GM12878 (cell line): Measurements from ENCODE around the gene MAP2K7. TPM values are rescaled to one million over a fixed set of nuclear protein-coding genes. Genes with fewer than 3 reads are reported as not detected.

Experiments used
- ATAC-seq: fragments of 200-7000 bp; cut with Tn5 transposase; 3 replicates; pipeline ENCODE4 v1.9.1; 2020; ENCODE audit warnings: mild to moderate bottlenecking, moderate library complexity
- BruUV-seq: library from RNA; stranded (reverse); fragments of 400-500 nt; replicated peaks from 2 replicates; lab custom pipeline; 2021; lab: Mats Ljungman, UMichigan
- CTCF ChIA-PET: fragments of 300-600 bp; sonication (Branson Sonifier 250); formaldehyde crosslinking; extraction: SDS; loops from one replicate; lab custom pipeline; 2021; ENCODE audit warnings: inconsistent platforms; lab: Yijun Ruan, JAX
- POLR2A ChIA-PET: fragments of 350-600 bp; formaldehyde crosslinking; extraction: SDS; loops from one replicate; lab custom pipeline; 2021; ENCODE audit warnings: inconsistent platforms; lab: Charles Lee
- RAD21 ChIA-PET: fragments of 300-600 bp; sonication (Branson Sonifier 250); formaldehyde crosslinking; loops from one replicate; lab custom pipeline; 2023; ENCODE audit warnings: antibody characterized with exemption; ENCODE audit not compliant: unreplicated experiment; lab: Charles Lee
- SMC1A ChIA-PET: fragments of 300-600 bp; sonication (Branson Sonifier 250); formaldehyde crosslinking; loops from one replicate; lab custom pipeline; 2023; ENCODE audit not compliant: unreplicated experiment, uncharacterized antibody; lab: Charles Lee
- DNase-seq: peaks from one replicate; pipeline ENCODE4 v3.0.0-alpha.2; 2011; ENCODE audit warnings: low read depth, low spot score
- FAIRE-seq: peaks from 3 replicates; lab custom pipeline; 2011; peaks lifted over from hg19 to GRCh38; lab: Jason Lieb, UNC
- H2AFZ ChIP-seq: 2 replicates; pipeline ENCODE4 v1.6.0; 2011; ENCODE audit warnings: low read depth, low read length, control low read depth; ENCODE audit not compliant: control insufficient read depth
- H3K27ac ChIP-seq: 2 replicates; pipeline ENCODE4 v1.5.1; 2011; ENCODE audit warnings: control low read depth; ENCODE audit not compliant: control insufficient read depth, insufficient read depth
- H3K27me3 ChIP-seq, 2 experiments: replicated peaks in 1 of 2; 2 replicates each; pipeline versions ENCODE4 v1.6.0 to v1.6.1; 2011; ENCODE audit warnings: low read length in 1 of 2; ENCODE audit not compliant: control insufficient read depth in 2 of 2, insufficient read depth in 2 of 2
- H3K36me3 ChIP-seq, 2 experiments: 2 replicates each; pipeline ENCODE4 v1.5.1; 2011; ENCODE audit warnings: low read length in 1 of 2; ENCODE audit not compliant: control insufficient read depth in 2 of 2, insufficient read depth in 2 of 2
- H3K4me1 ChIP-seq: 2 replicates; pipeline ENCODE4 v1.6.1; 2011; ENCODE audit warnings: mild to moderate bottlenecking, low read length, moderate library complexity, mixed read lengths; ENCODE audit not compliant: control insufficient read depth, insufficient read depth
- H3K4me2 ChIP-seq: 2 replicates; pipeline ENCODE4 v1.6.0; 2011; ENCODE audit warnings: control low read depth; ENCODE audit not compliant: control insufficient read depth, insufficient read depth
- H3K4me3 ChIP-seq: fragments of 200-600 bp; sonication (generic); 2 replicates; pipeline ENCODE4 v1.5.1; 2016
- H3K79me2 ChIP-seq: 2 replicates; pipeline ENCODE4 v1.6.0; 2011; ENCODE audit warnings: low read length; ENCODE audit not compliant: control insufficient read depth, insufficient read depth
- H3K9ac ChIP-seq: 2 replicates; pipeline ENCODE4 v1.8.0; 2011; ENCODE audit warnings: low read length, control low read depth, mixed read lengths; ENCODE audit not compliant: control insufficient read depth, insufficient read depth
- H3K9me3 ChIP-seq: replicated peaks from 3 replicates; pipeline ENCODE4 v1.5.1; 2011; ENCODE audit warnings: mild to moderate bottlenecking, low read length; ENCODE audit not compliant: control insufficient read depth, insufficient read depth
- H4K20me1 ChIP-seq: 2 replicates; pipeline ENCODE4 v1.6.0; 2011; ENCODE audit not compliant: control insufficient read depth, insufficient read depth
- DPF2 ChIP-seq: fragments of 450-650 bp; IDR thresholded peaks from 2 replicates; pipeline ENCODE4 v1.6.1; 2017; ENCODE audit warnings: mild to moderate bottlenecking
- ESRRA ChIP-seq: IDR thresholded peaks from 2 replicates; pipeline ENCODE4 v1.6.1; 2012; ENCODE audit warnings: mild to moderate bottlenecking, low read length, improper control_type of control experiment
- HDGF ChIP-seq: fragments of 450-650 bp; IDR thresholded peaks from 2 replicates; pipeline ENCODE4 v1.6.1; 2016; ENCODE audit warnings: antibody characterized with exemption
- NFIC ChIP-seq: IDR thresholded peaks from 2 replicates; pipeline ENCODE4 v1.6.1; 2012; ENCODE audit warnings: low read depth, mild to moderate bottlenecking, inconsistent platforms, low read length, moderate library complexity
- NFYA ChIP-seq: IDR thresholded peaks from 2 replicates; pipeline ENCODE4 v1.6.1; 2011; ENCODE audit warnings: low read depth, mild to moderate bottlenecking, low read length, improper control_type of control experiment, borderline replicate concordance
- NR2C2 ChIP-seq: IDR thresholded peaks from 2 replicates; pipeline ENCODE4 v1.6.1; 2011; ENCODE audit warnings: borderline replicate concordance, low read depth; ENCODE audit not compliant: control insufficient read depth, insufficient read length
- PML ChIP-seq: IDR thresholded peaks from 2 replicates; pipeline ENCODE4 v1.6.1; 2012; ENCODE audit warnings: low read length, inconsistent platforms
- SMAD1 ChIP-seq: fragments of 450-650 bp; IDR thresholded peaks from 2 replicates; pipeline ENCODE4 v1.6.1; 2018; ENCODE audit warnings: mild to moderate bottlenecking, low read depth; ENCODE audit not compliant: partially characterized antibody
- SMC3 ChIP-seq: IDR thresholded peaks from 2 replicates; pipeline ENCODE4 v1.6.1; 2011; ENCODE audit warnings: low read length, improper control_type of control experiment, borderline replicate concordance
- SREBF2 ChIP-seq: IDR thresholded peaks from 2 replicates; pipeline ENCODE4 v1.6.1; 2012; ENCODE audit warnings: mild to moderate bottlenecking, low read length
- ZNF384 ChIP-seq: IDR thresholded peaks from 2 replicates; pipeline ENCODE4 v1.6.1; 2012; ENCODE audit warnings: low read depth, mild to moderate bottlenecking, low read length, improper control_type of control experiment, borderline replicate concordance
- WGBS: methylation state at CpG from one replicate; pipeline ENCODE4 v1.1.6; 2016; ENCODE audit warnings: low lambda C conversion rate; ENCODE audit not compliant: insufficient replicate concordance, insufficient coverage; ENCODE audit errors: missing lambda C conversion rate; 5-methylcytosine and 5-hydroxymethylcytosine counted together
- in situ Hi-C: fragments of 300-500 bp; cut with MboI; formaldehyde crosslinking; loops from 9 replicates; pipeline ENCODE4 v1.14.3; 2018; ENCODE audit warnings: mixed read lengths
- intact Hi-C: fragments of 100-400 bp; cut with micrococcal nuclease; formaldehyde crosslinking; loops from one replicate; pipeline ENCODE4 v1.14.2; 2022; ENCODE audit not compliant: unreplicated experiment
- polyA plus RNA-seq, 11 experiments: library from polyadenylated mRNA; depleted of rRNA in 4 of 11; unstranded in 6 of 11; stranded (reverse) in 5 of 11; fragments of >200 nt; fragmentation: Nextera tagmentation in 4 of 11; fragmentation: Illumina TruSeq in 1 of 11; extraction: Ambion mirVana in 4 of 11; extraction: Trizol in 1 of 11; gene quantifications; 1 replicate in 1 of 11; 2 replicates in 10 of 11; pipeline versions ENCODE4 v1.2.1 to v1.2.3, GENCODE V29; 2011 to 2016; ENCODE audit warnings: inconsistent platforms in 2 of 11, missing spikeins in 2 of 11, low read depth in 1 of 11
- total RNA-seq, 4 experiments: library from RNA; depleted of rRNA in 3 of 4; stranded (reverse); fragments of >200 nt in 3 of 4; fragmentation: Illumina TruSeq in 1 of 4; extraction: Trizol in 1 of 4; gene quantifications; 2 replicates each; pipeline versions ENCODE4 v1.2.1 to v1.2.3, GENCODE V29; 2013 to 2021
- TF ChIP-seq, protein P1 (sequence below): fragments of 150-350 bp; IDR thresholded peaks from 2 replicates; pipeline ENCODE4 v1.6.1; 2014; ENCODE audit warnings: mild to moderate bottlenecking, low read depth, low read length

MAP2K7 gene
- total and polyA plus RNA-seq, 10 of the 15 experiments (the other 5 are each of a cell fraction or from before 2014, with no cell fraction given): 0.34 to 32.2 (median 6.7) TPM

DNA sequence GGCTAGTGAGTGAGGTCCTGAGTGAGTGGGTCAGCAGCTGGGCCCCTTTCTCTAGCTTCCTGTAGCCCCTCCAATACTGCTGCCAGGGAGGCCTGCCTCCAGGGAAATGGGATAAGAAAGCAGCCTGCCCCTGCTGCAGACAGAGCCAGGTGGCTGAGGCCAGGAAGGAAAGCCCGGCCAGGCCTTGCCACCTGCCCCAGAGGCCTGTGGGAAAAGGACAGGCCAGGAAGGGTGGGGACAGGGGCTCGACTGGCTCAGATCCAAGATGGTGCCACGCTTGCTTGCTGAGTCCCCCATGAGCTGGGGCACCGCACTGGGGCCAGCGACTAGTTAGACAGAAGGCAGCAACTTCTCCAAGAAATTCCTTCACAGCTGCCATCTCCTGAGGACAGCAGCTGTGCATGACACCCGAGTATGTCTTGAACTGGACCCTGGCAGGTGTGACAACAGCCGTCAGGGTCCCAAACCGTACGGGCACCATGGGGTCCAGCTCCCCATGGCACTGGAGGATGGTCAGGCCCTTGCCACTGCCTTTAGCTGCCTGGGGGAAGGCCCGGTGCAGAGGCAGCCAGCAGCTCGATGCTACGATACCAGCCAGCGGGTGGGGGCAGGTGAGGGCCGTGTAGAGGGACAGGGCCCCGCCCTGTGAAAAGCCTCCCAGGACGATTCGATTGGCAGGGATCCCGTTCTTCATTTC lies 24.4 kb upstream of the MAP2K7 start:
- Histone ChIP-seq H3K9ac (no peak overlapping the region), H3K27ac (no peak overlapping the region), H3K79me2 (no peaks in the 10 kb centered on the region), H3K9me3 (no peaks in the 10 kb centered on the region), H2AFZ (no peak overlapping the region), H3K27me3 (no peaks in the 10 kb centered on the region), H3K4me3 (no peak overlapping the region), H3K4me1 (no peaks in the 10 kb centered on the region), H3K36me3 (no peaks in the 10 kb centered on the region), H4K20me1 (no peaks in the 10 kb centered on the region), H3K4me2 (no peak overlapping the region)
- ChIA-PET RAD21 (no interaction called here), POLR2A (interaction anchor here (0.9 kb wide), 1 partner anchor 10 kb away, joined by 3 read pairs; no protein-coding TSS in a partner anchor), CTCF (interaction anchor here (1.0 kb wide), 1 partner anchor 27 kb away, joined by 3 read pairs; no protein-coding TSS in a partner anchor), SMC1A (no interaction called here)
- in situ Hi-C loops (no loop called here), intact Hi-C loops (no loop called here)
- BruUV-seq: no TSS peak
- FAIRE-seq (no peak), ATAC-seq (no peak), DNase-seq (no peak)
- 53% methylated on average over 18 of the region's 18 CpGs for WGBS
- TF ChIP-seq DPF2: no peak
- no peak for TF ChIP-seq NR2C2
- TF ChIP-seq ZNF384: no peak
- no peak for TF ChIP-seq NFYA
- no peak for TF ChIP-seq NFIC
- no peak for TF ChIP-seq SREBF2
- TF ChIP-seq PML: no peak
- TF ChIP-seq ESRRA: no peak
- TF ChIP-seq HDGF: no peak
- TF ChIP-seq, protein P1, sequence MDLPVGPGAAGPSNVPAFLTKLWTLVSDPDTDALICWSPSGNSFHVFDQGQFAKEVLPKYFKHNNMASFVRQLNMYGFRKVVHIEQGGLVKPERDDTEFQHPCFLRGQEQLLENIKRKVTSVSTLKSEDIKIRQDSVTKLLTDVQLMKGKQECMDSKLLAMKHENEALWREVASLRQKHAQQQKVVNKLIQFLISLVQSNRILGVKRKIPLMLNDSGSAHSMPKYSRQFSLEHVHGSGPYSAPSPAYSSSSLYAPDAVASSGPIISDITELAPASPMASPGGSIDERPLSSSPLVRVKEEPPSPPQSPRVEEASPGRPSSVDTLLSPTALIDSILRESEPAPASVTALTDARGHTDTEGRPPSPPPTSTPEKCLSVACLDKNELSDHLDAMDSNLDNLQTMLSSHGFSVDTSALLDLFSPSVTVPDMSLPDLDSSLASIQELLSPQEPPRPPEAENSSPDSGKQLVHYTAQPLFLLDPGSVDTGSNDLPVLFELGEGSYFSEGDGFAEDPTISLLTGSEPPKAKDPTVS: no peak
- no peak for TF ChIP-seq SMC3
- TF ChIP-seq SMAD1: no peak
